T-helper 17 cell (primary cell): Measurements from ENCODE around the gene PP2D1. TPM values are rescaled to one million over a fixed set of nuclear protein-coding genes. Genes with fewer than 3 reads are reported as not detected.
"Not testable (repeated sequence)": the region's sequence is repeated elsewhere in the genome, so short reads cannot be mapped to it uniquely, and the experiment has no call there.

Source experiments
- ATAC-seq: fragments of 150-1000 bp; cut with Tn5 transposase; 2 replicates; pipeline ENCODE4 v1.10.0; 2021; ENCODE audit warnings: mild to moderate bottlenecking, moderate library complexity
- DNase-seq, 3 donors: peaks; one replicate each; pipeline versions ENCODE4 v3.0.0 to v3.0.0-alpha.2; 2020 to 2021
- H3K9me3 ChIP-seq: one replicate; pipeline ENCODE4 v1.7.0; 2013; ENCODE audit warnings: low read length, mild to moderate bottlenecking; ENCODE audit not compliant: control insufficient read depth, poor library complexity, severe bottlenecking
- H3K27ac Mint-ChIP-seq: one replicate; pipeline ENCODE4 v1.8.0; 2022; ENCODE audit warnings: mild to moderate bottlenecking, moderate library complexity, mixed read lengths
- H3K27me3 Mint-ChIP-seq: one replicate; pipeline ENCODE4 v1.8.0; 2022; ENCODE audit warnings: mixed read lengths
- H3K36me3 Mint-ChIP-seq: one replicate; pipeline ENCODE4 v1.8.0; 2022; ENCODE audit warnings: low read depth, mixed read lengths
- H3K4me1 Mint-ChIP-seq: one replicate; pipeline ENCODE4 v1.8.0; 2022; ENCODE audit warnings: mild to moderate bottlenecking, mixed read lengths
- H3K4me3 Mint-ChIP-seq: one replicate; pipeline ENCODE4 v1.8.0; 2022; ENCODE audit warnings: mild to moderate bottlenecking, moderate library complexity, mixed read lengths
- total RNA-seq, 4 donors: library from RNA in 2 of 4; stranded (reverse) in 2 of 4; gene quantifications; one replicate each; pipeline ENCODE4 v1.2.3 and lab custom pipeline; 2022 to 2026

The PP2D1 gene
- total RNA-seq, 2 donors from 2014 or later, result not detected

- no peak overlapping the region for H3K4me3 Mint-ChIP-seq
- no peaks in the 10 kb centered on the region for H3K36me3 Mint-ChIP-seq
- no peaks in the 10 kb centered on the region for H3K9me3 ChIP-seq
- peaks cover 17% of the 10 kb centered on the region for H3K4me1 Mint-ChIP-seq
- no peaks in the 10 kb centered on the region for H3K27me3 Mint-ChIP-seq
- H3K27ac Mint-ChIP-seq, result peak overlapping the region; percentile 60
- ATAC-seq, result no peak
- DNase-seq, result no peak
These were observed 23.0 kb upstream of the PP2D1 start for GRCh38 chr3:20035019-20035418.

- not testable (repeated sequence) for H3K4me3 Mint-ChIP-seq, H3K36me3 Mint-ChIP-seq, H3K9me3 ChIP-seq, H3K27me3 Mint-ChIP-seq, H3K4me1 Mint-ChIP-seq, H3K27ac Mint-ChIP-seq, DNase-seq, ATAC-seq
These were observed 19.9 kb upstream of the PP2D1 start for GRCh38 chr3:20031939-20032338.

- H3K27ac Mint-ChIP-seq, result no peak overlapping the region
- H3K4me3 Mint-ChIP-seq, result no peak overlapping the region
- H3K9me3 ChIP-seq, result no peaks in the 10 kb centered on the region
- no peak for DNase-seq
- peaks cover 3% of the 10 kb centered on the region for H3K4me1 Mint-ChIP-seq
- ATAC-seq, result no peak
- H3K27me3 Mint-ChIP-seq, result no peaks in the 10 kb centered on the region
- H3K36me3 Mint-ChIP-seq, result no peaks in the 10 kb centered on the region
These were observed 16.9 kb upstream of the PP2D1 start for GRCh38 chr3:20028905-20029331.

GRCh38 chr3:20027136-20027535 is 15.1 kb upstream of the PP2D1 start:
- no peaks in the 10 kb centered on the region for H3K27me3 Mint-ChIP-seq
- no peak for ATAC-seq
- no peaks in the 10 kb centered on the region for H3K9me3 ChIP-seq
- no peak overlapping the region for H3K27ac Mint-ChIP-seq
- no peaks in the 10 kb centered on the region for H3K36me3 Mint-ChIP-seq
- peaks cover 9% of the 10 kb centered on the region for H3K4me1 Mint-ChIP-seq
- H3K4me3 Mint-ChIP-seq, result no peak overlapping the region
- DNase-seq, result no peak

- ATAC-seq, result no peak
- Mint-ChIP-seq H3K27ac (peak overlapping the region; percentile 37), H3K36me3 (no peaks in the 10 kb centered on the region), H3K4me3 (no peak overlapping the region), H3K27me3 (no peaks in the 10 kb centered on the region), H3K4me1 (peaks cover 9% of the 10 kb centered on the region)
- DNase-seq, result no peak
- no peaks in the 10 kb centered on the region for H3K9me3 ChIP-seq
These were observed 11.8 kb upstream of the PP2D1 start for GRCh38 chr3:20023623-20024405.

- Mint-ChIP-seq H3K4me3 (no peak overlapping the region), H3K4me1 (peaks cover 9% of the 10 kb centered on the region), H3K27me3 (no peaks in the 10 kb centered on the region), H3K27ac (peak overlapping the region; percentile 37), H3K36me3 (no peaks in the 10 kb centered on the region)
- H3K9me3 ChIP-seq, result no peaks in the 10 kb centered on the region
- DNase-seq (no peak), ATAC-seq (no peak)
These were observed 11.0 kb upstream of the PP2D1 start for GRCh38 chr3:20022954-20023622.

GRCh38 chr3:20016076-20016475 is 4.0 kb upstream of the PP2D1 start:
- H3K9me3 ChIP-seq, H3K36me3 Mint-ChIP-seq, ATAC-seq, H3K27me3 Mint-ChIP-seq, H3K4me1 Mint-ChIP-seq, H3K27ac Mint-ChIP-seq, H3K4me3 Mint-ChIP-seq, DNase-seq: not testable (repeated sequence)

- H3K9me3 ChIP-seq, result no peaks in the 10 kb centered on the region
- Mint-ChIP-seq H3K27ac (no peak overlapping the region), H3K27me3 (no peaks in the 10 kb centered on the region), H3K4me1 (no peaks in the 10 kb centered on the region), H3K4me3 (no peak overlapping the region), H3K36me3 (no peaks in the 10 kb centered on the region)
- no peak for ATAC-seq
- no peak for DNase-seq
These were observed 3.5 kb upstream of the PP2D1 start for GRCh38 chr3:20015525-20015924.

- no peak overlapping the region for H3K27ac Mint-ChIP-seq
- H3K36me3 Mint-ChIP-seq, result no peaks in the 10 kb centered on the region
- DNase-seq (no peak), ATAC-seq (no peak)
- no peaks in the 10 kb centered on the region for H3K4me1 Mint-ChIP-seq
- no peaks in the 10 kb centered on the region for H3K9me3 ChIP-seq
- no peaks in the 10 kb centered on the region for H3K27me3 Mint-ChIP-seq
- no peak overlapping the region for H3K4me3 Mint-ChIP-seq
These were observed 1.3 kb upstream of the PP2D1 start for GRCh38 chr3:20013396-20013795.

- ATAC-seq, result no peak
- H3K4me1 Mint-ChIP-seq, result no peaks in the 10 kb centered on the region
- DNase-seq, result no peak
- H3K27me3 Mint-ChIP-seq, result no peaks in the 10 kb centered on the region
- no peak overlapping the region for H3K4me3 Mint-ChIP-seq
- peaks cover 2% of the 10 kb centered on the region for H3K36me3 Mint-ChIP-seq
- no peaks in the 10 kb centered on the region for H3K9me3 ChIP-seq
- H3K27ac Mint-ChIP-seq, result no peak overlapping the region
These were observed 3.4 kb downstream of the PP2D1 start for GRCh38 chr3:20008646-20009045.

GRCh38 chr3:20007960-20008359 is 4.1 kb downstream of the PP2D1 start:
- H3K27ac Mint-ChIP-seq, result no peak overlapping the region
- DNase-seq, result no peak
- no peaks in the 10 kb centered on the region for H3K4me1 Mint-ChIP-seq

GRCh38 chr3:20001932-20002331 is 10.1 kb downstream of the PP2D1 start:
- Mint-ChIP-seq H3K4me3 (no peak overlapping the region), H3K36me3 (peaks cover 2% of the 10 kb centered on the region), H3K4me1 (no peaks in the 10 kb centered on the region), H3K27me3 (no peaks in the 10 kb centered on the region), H3K27ac (no peak overlapping the region)
- no peak for DNase-seq
- no peak for ATAC-seq
- no peaks in the 10 kb centered on the region for H3K9me3 ChIP-seq

More at GRCh38 chr3:20007960-20008359, 4.1 kb downstream of the PP2D1 start:
- H3K36me3 Mint-ChIP-seq, result peaks cover 2% of the 10 kb centered on the region
- H3K27me3 Mint-ChIP-seq, result no peaks in the 10 kb centered on the region
- no peak overlapping the region for H3K4me3 Mint-ChIP-seq
- no peaks in the 10 kb centered on the region for H3K9me3 ChIP-seq
- no peak for ATAC-seq

- Mint-ChIP-seq H3K4me1 (no peaks in the 10 kb centered on the region), H3K27ac (no peak overlapping the region), H3K36me3 (no peaks in the 10 kb centered on the region), H3K27me3 (no peaks in the 10 kb centered on the region), H3K4me3 (no peak overlapping the region)
- H3K9me3 ChIP-seq, result no peaks in the 10 kb centered on the region
- DNase-seq, result no peak
- no peak for ATAC-seq
These were observed 14.6 kb downstream of the PP2D1 start for GRCh38 chr3:19997502-19997901.

GRCh38 chr3:19994796-19995195 is 17.3 kb downstream of the PP2D1 start:
- H3K4me1 Mint-ChIP-seq, result peaks cover 5% of the 10 kb centered on the region
- ATAC-seq (no peak), DNase-seq (no peak)
- H3K9me3 ChIP-seq, result no peaks in the 10 kb centered on the region
- H3K36me3 Mint-ChIP-seq, result no peaks in the 10 kb centered on the region
- H3K4me3 Mint-ChIP-seq, result no peak overlapping the region
- H3K27ac Mint-ChIP-seq, result no peak overlapping the region
- no peaks in the 10 kb centered on the region for H3K27me3 Mint-ChIP-seq
